Breast epithelium (tissue), 4 donors: ENCODE measurements around the gene FOXD1. TPM values are rescaled to one million over a fixed set of nuclear protein-coding genes. Genes with fewer than 3 reads are reported as not detected.
A peak's percentile ranks its signal among the peaks of the same experiment; 100 is the strongest.

Experiments
- DNase-seq, 2 donors: peaks; one replicate each; pipeline ENCODE4 v3.0.0-alpha.2; 2019; ENCODE audit warnings: low spot score in 2 of 2
- H3K27ac ChIP-seq, 2 donors: fragments of 200-600 bp; sonication (generic) in 1 of 2; one replicate each; pipeline ENCODE4 v1.5.1; 2016 to 2019; ENCODE audit warnings: mild to moderate bottlenecking in 1 of 2
- H3K27me3 ChIP-seq, 2 donors: fragments of 200-600 bp; sonication (generic) in 1 of 2; one replicate each; pipeline versions ENCODE4 v1.5.1 to v1.6.0; 2017 to 2019; ENCODE audit warnings: control low read depth in 1 of 2, mild to moderate bottlenecking in 1 of 2
- H3K36me3 ChIP-seq: fragments of 200-600 bp; one replicate; pipeline ENCODE4 v1.5.1; 2019
- H3K4me1 ChIP-seq, 2 donors: fragments of 200-600 bp; sonication (generic); one replicate each; pipeline ENCODE4 v1.5.1; 2016 to 2019; ENCODE audit warnings: control low read depth in 1 of 2
- H3K4me3 ChIP-seq, 3 donors: fragments of 200-600 bp; sonication (generic); 1 replicate in 2 of 3; 2 replicates in 1 of 3; pipeline ENCODE4 v1.5.1; 2016 to 2019; ENCODE audit warnings: mild to moderate bottlenecking in 3 of 3, moderate library complexity in 2 of 3
- H3K9me3 ChIP-seq, 2 donors: fragments of 200-600 bp; sonication (generic) in 1 of 2; one replicate each; pipeline ENCODE4 v1.5.1; 2016 to 2019; ENCODE audit warnings: control low read depth in 1 of 2
- POLR2A ChIP-seq: fragments of 450-650 bp; IDR thresholded peaks from one replicate; pipeline ENCODE4 v1.6.1; 2016; ENCODE audit warnings: antibody characterized with exemption, mild to moderate bottlenecking, moderate library complexity
- POLR2AphosphoS5 ChIP-seq, 3 donors: sonication (generic); formaldehyde crosslinking; IDR thresholded peaks; one replicate each; pipeline ENCODE4 v1.6.1; 2017; ENCODE audit warnings: antibody characterized with exemption in 3 of 3
- intact Hi-C: fragments of 100-400 bp; cut with DNase I; formaldehyde crosslinking; loops from one replicate; pipeline ENCODE4 v1.15.1; 2023; ENCODE audit warnings: low total_unique reads
- total RNA-seq, 3 donors: library from RNA; depleted of rRNA; stranded (reverse); fragments of >200 nt; gene quantifications; one replicate each; pipeline ENCODE4 v1.1.0, GENCODE V29; 2016
- TF ChIP-seq, protein P1 (sequence below), 3 donors: fragments of 450-650 bp; IDR thresholded peaks; one replicate each; pipeline ENCODE4 v1.5.1; 2016 to 2017; ENCODE audit warnings: antibody characterized with exemption in 3 of 3, mild to moderate bottlenecking in 3 of 3, moderate library complexity in 3 of 3

The FOXD1 gene
- total RNA-seq, result under 1 TPM in 2 of 3 donors, not detected in 1; 0.29 to 0.32 TPM

GRCh38 chr5:73448463-73449136 is at the start of gene FOXD1:
Gene FOXD1 (minus strand): TSS chr5:73448777. CDS start chr5:73448362, 415 bp downstream.
- H3K36me3 ChIP-seq, result no peaks in the 10 kb centered on the region
- no peak for DNase-seq
- no peaks in the 10 kb centered on the region for H3K9me3 ChIP-seq
- TF ChIP-seq POLR2A (no peak), POLR2AphosphoS5 (IDR thresholded peaks at IDR 0.05) (peak in 1 of 3 donors; percentile 23)
- peaks cover 0 to 7% of the 10 kb centered on the region in 2 donors for H3K4me1 ChIP-seq
- H3K27me3 ChIP-seq, result peaks cover 9 to 86% of the 10 kb centered on the region in 2 donors
- peak within 1 kb of the TSS in 1 of 2 donors; percentile 39 for H3K27ac ChIP-seq
- intact Hi-C loops, result no loop called here
- peak within 1 kb of the TSS; percentile 38 to 68 (median 42) for H3K4me3 ChIP-seq

GRCh38 chr5:73497497-73498056 is 49.0 kb upstream of the FOXD1 start:
- Histone ChIP-seq H3K9me3 (no peaks in the 10 kb centered on the region), H3K4me3 (peak overlapping the region; percentile 91 to 98 (median 97)), H3K27me3 (no peaks in the 10 kb centered on the region), H3K36me3 (no peaks in the 10 kb centered on the region), H3K27ac (peak overlapping the region; percentile 97 to 99), H3K4me1 (peaks cover 2 to 15% of the 10 kb centered on the region in 2 donors)
- TF ChIP-seq POLR2AphosphoS5 (IDR thresholded peaks at IDR 0.05), result no peak
- TF ChIP-seq POLR2A, result no peak
- TF ChIP-seq, protein P1, sequence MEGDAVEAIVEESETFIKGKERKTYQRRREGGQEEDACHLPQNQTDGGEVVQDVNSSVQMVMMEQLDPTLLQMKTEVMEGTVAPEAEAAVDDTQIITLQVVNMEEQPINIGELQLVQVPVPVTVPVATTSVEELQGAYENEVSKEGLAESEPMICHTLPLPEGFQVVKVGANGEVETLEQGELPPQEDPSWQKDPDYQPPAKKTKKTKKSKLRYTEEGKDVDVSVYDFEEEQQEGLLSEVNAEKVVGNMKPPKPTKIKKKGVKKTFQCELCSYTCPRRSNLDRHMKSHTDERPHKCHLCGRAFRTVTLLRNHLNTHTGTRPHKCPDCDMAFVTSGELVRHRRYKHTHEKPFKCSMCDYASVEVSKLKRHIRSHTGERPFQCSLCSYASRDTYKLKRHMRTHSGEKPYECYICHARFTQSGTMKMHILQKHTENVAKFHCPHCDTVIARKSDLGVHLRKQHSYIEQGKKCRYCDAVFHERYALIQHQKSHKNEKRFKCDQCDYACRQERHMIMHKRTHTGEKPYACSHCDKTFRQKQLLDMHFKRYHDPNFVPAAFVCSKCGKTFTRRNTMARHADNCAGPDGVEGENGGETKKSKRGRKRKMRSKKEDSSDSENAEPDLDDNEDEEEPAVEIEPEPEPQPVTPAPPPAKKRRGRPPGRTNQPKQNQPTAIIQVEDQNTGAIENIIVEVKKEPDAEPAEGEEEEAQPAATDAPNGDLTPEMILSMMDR (IDR thresholded peaks at IDR 0.05), result no peak
- intact Hi-C loops, result no loop called here
- no peak for DNase-seq

DNA sequence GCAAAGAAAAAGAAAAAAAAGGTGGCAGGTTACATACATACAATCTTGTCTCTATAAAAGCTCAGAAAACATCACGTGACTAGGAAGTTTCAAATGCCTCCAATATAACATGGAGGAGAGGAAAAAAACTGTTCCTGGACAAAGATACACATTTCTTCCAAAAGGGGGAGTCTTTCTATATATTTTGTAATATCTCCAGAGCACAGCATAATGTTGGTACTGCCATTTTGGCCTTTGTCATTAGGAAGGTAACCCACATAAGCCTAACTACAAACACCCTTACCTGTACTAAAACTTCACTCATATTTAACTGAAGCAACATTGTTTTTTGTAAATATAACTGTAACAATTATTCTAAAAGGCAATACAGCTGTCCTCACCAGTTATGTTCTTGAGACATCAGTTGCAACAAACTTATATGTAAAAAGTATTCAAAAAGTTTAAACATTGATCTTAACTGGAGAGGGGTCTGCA is 48.4 kb upstream of the FOXD1 start:
- H3K4me3 ChIP-seq, result peak overlapping the region in 1 of 3 donors; percentile 91
- intact Hi-C loops, result no loop called here

DNA sequence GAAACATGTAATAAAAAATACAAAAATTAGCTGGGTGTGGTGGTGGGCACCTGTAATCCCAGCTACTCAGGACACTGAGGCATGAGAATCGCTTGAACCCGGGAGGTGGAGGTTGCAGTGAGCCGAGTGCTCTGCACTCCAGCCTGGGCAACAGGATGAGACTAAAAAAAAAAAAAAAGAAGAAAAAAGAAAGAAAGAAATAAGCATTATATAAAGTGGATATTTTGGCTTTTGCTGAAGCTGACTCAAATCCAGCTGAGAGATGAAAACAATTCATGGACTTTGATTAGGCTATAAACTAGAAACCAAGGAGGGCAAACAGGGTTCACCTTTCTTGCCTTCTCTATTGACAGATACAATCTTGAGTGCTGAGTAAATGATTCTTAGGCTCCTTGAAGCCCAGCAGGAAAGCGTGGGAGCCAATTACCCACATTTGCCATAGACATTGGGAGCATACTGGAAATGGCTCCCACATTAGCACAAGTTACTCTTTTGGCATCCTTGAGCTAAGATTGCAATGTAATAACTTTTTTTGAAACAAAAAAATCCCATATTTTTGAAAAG is 47.3 kb upstream of the FOXD1 start:
- H3K9me3 ChIP-seq, result no peaks in the 10 kb centered on the region

More for the DNA sequence above, 48.4 kb upstream of the FOXD1 start:
- H3K27ac ChIP-seq, result peak overlapping the region in 1 of 2 donors; percentile 97
- no peaks in the 10 kb centered on the region for H3K9me3 ChIP-seq
- no peaks in the 10 kb centered on the region for H3K36me3 ChIP-seq
- TF ChIP-seq POLR2A (no peak), POLR2AphosphoS5 (IDR thresholded peaks at IDR 0.05) (no peak)
- TF ChIP-seq, protein P1 (IDR thresholded peaks at IDR 0.05), result peak in 1 of 3 donors; percentile 17
- H3K27me3 ChIP-seq, result no peaks in the 10 kb centered on the region
- no peak for DNase-seq
- H3K4me1 ChIP-seq, result peaks cover 2 to 15% of the 10 kb centered on the region in 2 donors

GRCh38 chr5:73494721-73495120 is 46.1 kb upstream of the FOXD1 start:
- Histone ChIP-seq H3K4me3 (no peak overlapping the region), H3K27ac (no peak overlapping the region), H3K4me1 (no peaks in the 10 kb centered on the region), H3K36me3 (no peaks in the 10 kb centered on the region), H3K9me3 (no peaks in the 10 kb centered on the region), H3K27me3 (no peaks in the 10 kb centered on the region)
- TF ChIP-seq, protein P1 (IDR thresholded peaks at IDR 0.05), result no peak
- TF ChIP-seq POLR2AphosphoS5 (IDR thresholded peaks at IDR 0.05), result no peak
- no peak for TF ChIP-seq POLR2A
- intact Hi-C loops, result no loop called here
- DNase-seq, result no peak

More for the DNA sequence above, 47.3 kb upstream of the FOXD1 start:
- Histone ChIP-seq H3K36me3 (no peaks in the 10 kb centered on the region), H3K27me3 (no peaks in the 10 kb centered on the region), H3K4me3 (no peak overlapping the region), H3K4me1 (peaks cover 0 to 10% of the 10 kb centered on the region in 2 donors), H3K27ac (no peak overlapping the region)
- DNase-seq, result no peak
- intact Hi-C loops, result no loop called here
- no peak for TF ChIP-seq POLR2A
- TF ChIP-seq, protein P1 (IDR thresholded peaks at IDR 0.05), result no peak
- no peak for TF ChIP-seq POLR2AphosphoS5 (IDR thresholded peaks at IDR 0.05)
